Esophagus squamous epithelium (tissue), 4 donors: Measurements from ENCODE around the gene CELF2.

Experiments
- CTCF ChIP-seq, 6 experiments: fragments of 450-650 bp in 4 of 6; fragments of 200-600 bp in 2 of 6; sonication (generic) in 2 of 6; IDR thresholded peaks; one replicate each; pipeline ENCODE4 v1.5.1; 2016 to 2019; ENCODE audit warnings: antibody characterized with exemption in 6 of 6, mild to moderate bottlenecking in 4 of 6, moderate library complexity in 4 of 6
- POLR2A ChIP-seq, 4 donors: fragments of 450-650 bp; IDR thresholded peaks; one replicate each; pipeline ENCODE4 v1.6.1; 2017; ENCODE audit warnings: antibody characterized with exemption in 4 of 4, mild to moderate bottlenecking in 4 of 4, moderate library complexity in 3 of 4

GRCh38 chr10:11057448-11057847 is 39.8 kb downstream of the CELF2 start:
- no peak for TF ChIP-seq CTCF (IDR thresholded peaks at IDR 0.05)
- TF ChIP-seq POLR2A (IDR thresholded peaks at IDR 0.05): no peak
